Measurements from ENCODE around the gene NTM. TPM values are rescaled to one million over a fixed set of nuclear protein-coding genes. Genes with fewer than 3 reads are reported as not detected.

Gene NTM
- total RNA-seq, 2 experiments from 2014 or later: not detected

- Mint-ChIP-seq H3K4me3 (no peak overlapping the region), H3K27me3 (peaks cover 1% of the 10 kb centered on the region), H3K9me3 (no peaks in the 10 kb centered on the region), H3K4me1 (ENCODE audit: low read depth) (no peaks in the 10 kb centered on the region), H3K27ac (no peak overlapping the region), H3K36me3 (ENCODE audit: low read depth) (no peaks in the 10 kb centered on the region)
- TF ChIP-seq CTCF (IDR thresholded peaks at IDR 0.05): no peak
- intact Hi-C loops (cut with micrococcal nuclease): no loop called here
- ATAC-seq (no peak), DNase-seq (no peak)
- ChIA-PET POLR2A (no interaction called here), CTCF (no interaction called here)
These were observed 437.5 kb downstream of the NTM start for GRCh38 chr11:131807876-131808275.

GRCh38 chr11:131808470-131808869 is 438.1 kb downstream of the NTM start:
- CTCF ChIA-PET: no interaction called here
- no peak for TF ChIP-seq CTCF (IDR thresholded peaks at IDR 0.05)

GRCh38 chr11:131809203-131809918 is 438.9 kb downstream of the NTM start:
- H3K36me3 Mint-ChIP-seq (ENCODE audit: low read depth): no peaks in the 10 kb centered on the region
- no peak overlapping the region for H3K27ac Mint-ChIP-seq
- H3K4me1 Mint-ChIP-seq (ENCODE audit: low read depth): no peaks in the 10 kb centered on the region
- ATAC-seq (no peak), DNase-seq (no peak)
- peaks cover 1% of the 10 kb centered on the region for H3K27me3 Mint-ChIP-seq
- intact Hi-C loops (cut with micrococcal nuclease): no loop called here
- H3K9me3 Mint-ChIP-seq: no peaks in the 10 kb centered on the region
- ChIA-PET POLR2A (no interaction called here), CTCF (no interaction called here)
- H3K4me3 Mint-ChIP-seq: no peak overlapping the region
- TF ChIP-seq CTCF (IDR thresholded peaks at IDR 0.05): no peak

More at GRCh38 chr11:131808470-131808869, 438.1 kb downstream of the NTM start:
- POLR2A ChIA-PET: no interaction called here
- H3K9me3 Mint-ChIP-seq: no peaks in the 10 kb centered on the region
- no peak overlapping the region for H3K4me3 Mint-ChIP-seq
- H3K27ac Mint-ChIP-seq: no peak overlapping the region
- ATAC-seq: no peak
- H3K27me3 Mint-ChIP-seq: peaks cover 1% of the 10 kb centered on the region
- H3K36me3 Mint-ChIP-seq (ENCODE audit: low read depth): no peaks in the 10 kb centered on the region
- no peaks in the 10 kb centered on the region for H3K4me1 Mint-ChIP-seq (ENCODE audit: low read depth)
- intact Hi-C loops (cut with micrococcal nuclease): no loop called here
- DNase-seq: no peak

- ChIA-PET POLR2A (no interaction called here), CTCF (no interaction called here)
- Mint-ChIP-seq H3K4me1 (ENCODE audit: low read depth) (no peaks in the 10 kb centered on the region), H3K4me3 (no peak overlapping the region), H3K27ac (no peak overlapping the region), H3K27me3 (peaks cover 1% of the 10 kb centered on the region), H3K9me3 (no peaks in the 10 kb centered on the region), H3K36me3 (ENCODE audit: low read depth) (no peaks in the 10 kb centered on the region)
- intact Hi-C loops (cut with micrococcal nuclease): no loop called here
- DNase-seq (no peak), ATAC-seq (no peak)
- no peak for TF ChIP-seq CTCF (IDR thresholded peaks at IDR 0.05)
These were observed 440.1 kb downstream of the NTM start for GRCh38 chr11:131810541-131810940.

GRCh38 chr11:131811383-131811782 is 441.0 kb downstream of the NTM start:
- H3K9me3 Mint-ChIP-seq: no peaks in the 10 kb centered on the region
- CTCF ChIA-PET: no interaction called here
- no peaks in the 10 kb centered on the region for H3K4me1 Mint-ChIP-seq (ENCODE audit: low read depth)
- peaks cover 1% of the 10 kb centered on the region for H3K27me3 Mint-ChIP-seq
- no peak for TF ChIP-seq CTCF (IDR thresholded peaks at IDR 0.05)
- DNase-seq: no peak
- ATAC-seq: no peak
- H3K27ac Mint-ChIP-seq: no peak overlapping the region
- H3K4me3 Mint-ChIP-seq: no peak overlapping the region
- H3K36me3 Mint-ChIP-seq (ENCODE audit: low read depth): no peaks in the 10 kb centered on the region
- POLR2A ChIA-PET: no interaction called here
- intact Hi-C loops (cut with micrococcal nuclease): no loop called here
